ENCODE data around the gene FAM184A.

DNA sequence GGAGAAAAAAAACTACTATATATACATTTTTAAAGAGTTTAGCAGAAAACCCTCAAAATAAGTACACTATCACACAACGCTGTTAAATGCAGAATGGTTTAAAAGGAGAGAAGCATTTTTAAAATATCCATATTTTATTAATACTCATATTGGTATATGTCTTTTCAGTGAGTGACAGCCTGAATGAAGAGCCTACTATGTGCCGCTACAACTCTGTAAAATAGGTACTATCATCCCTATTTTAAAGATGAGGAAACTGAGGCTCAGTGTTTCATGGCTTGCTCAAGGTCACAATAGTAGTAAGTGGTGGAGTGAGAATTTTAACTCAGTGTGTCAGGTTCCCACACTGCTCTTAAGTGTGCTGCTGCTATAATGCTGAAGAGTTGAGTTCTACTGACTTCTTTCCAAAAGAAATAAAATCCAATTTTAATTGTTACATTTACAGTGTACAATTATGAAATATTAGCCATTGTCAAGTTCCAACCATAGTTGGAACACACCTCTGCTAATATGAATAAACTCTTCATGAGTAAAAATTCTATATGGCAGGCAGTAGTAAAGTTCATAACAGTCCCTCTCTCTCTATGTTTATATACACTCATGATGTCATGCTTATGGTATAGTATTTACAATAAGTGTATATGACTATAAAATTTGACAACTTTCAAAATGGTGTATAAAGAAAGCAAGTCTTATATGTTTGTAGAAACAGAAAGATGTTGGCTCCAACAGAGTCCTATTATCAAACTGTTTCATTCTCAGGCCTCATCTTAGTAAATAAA is 3.1 kb downstream of the FAM184A start:
- no peak for TF ChIP-seq POLR2A (IDR thresholded peaks at IDR 0.05)
- TF ChIP-seq, protein P1, sequence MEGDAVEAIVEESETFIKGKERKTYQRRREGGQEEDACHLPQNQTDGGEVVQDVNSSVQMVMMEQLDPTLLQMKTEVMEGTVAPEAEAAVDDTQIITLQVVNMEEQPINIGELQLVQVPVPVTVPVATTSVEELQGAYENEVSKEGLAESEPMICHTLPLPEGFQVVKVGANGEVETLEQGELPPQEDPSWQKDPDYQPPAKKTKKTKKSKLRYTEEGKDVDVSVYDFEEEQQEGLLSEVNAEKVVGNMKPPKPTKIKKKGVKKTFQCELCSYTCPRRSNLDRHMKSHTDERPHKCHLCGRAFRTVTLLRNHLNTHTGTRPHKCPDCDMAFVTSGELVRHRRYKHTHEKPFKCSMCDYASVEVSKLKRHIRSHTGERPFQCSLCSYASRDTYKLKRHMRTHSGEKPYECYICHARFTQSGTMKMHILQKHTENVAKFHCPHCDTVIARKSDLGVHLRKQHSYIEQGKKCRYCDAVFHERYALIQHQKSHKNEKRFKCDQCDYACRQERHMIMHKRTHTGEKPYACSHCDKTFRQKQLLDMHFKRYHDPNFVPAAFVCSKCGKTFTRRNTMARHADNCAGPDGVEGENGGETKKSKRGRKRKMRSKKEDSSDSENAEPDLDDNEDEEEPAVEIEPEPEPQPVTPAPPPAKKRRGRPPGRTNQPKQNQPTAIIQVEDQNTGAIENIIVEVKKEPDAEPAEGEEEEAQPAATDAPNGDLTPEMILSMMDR (IDR thresholded peaks at IDR 0.05): no peak
